HFF-Myc (cell line): ENCODE data around the gene HMGB2.

ENCODE experiments used
- DNase-seq: peaks from one replicate; pipeline ENCODE4 v3.0.0-alpha.2; 2011; ENCODE audit warnings: low read depth; ENCODE audit errors: extremely low read depth
- H3K4me3 ChIP-seq: replicated peaks from 2 replicates; pipeline ENCODE4 v1.5.1; 2011; ENCODE audit warnings: low read depth, mild to moderate bottlenecking, control low read depth, low read length
- CTCF ChIP-seq: IDR thresholded peaks from 2 replicates; pipeline ENCODE4 v1.5.1; 2012; ENCODE audit warnings: mild to moderate bottlenecking, low read depth, low read length, control low read depth; ENCODE audit errors: missing control alignments

HMGB2 gene

DNA sequence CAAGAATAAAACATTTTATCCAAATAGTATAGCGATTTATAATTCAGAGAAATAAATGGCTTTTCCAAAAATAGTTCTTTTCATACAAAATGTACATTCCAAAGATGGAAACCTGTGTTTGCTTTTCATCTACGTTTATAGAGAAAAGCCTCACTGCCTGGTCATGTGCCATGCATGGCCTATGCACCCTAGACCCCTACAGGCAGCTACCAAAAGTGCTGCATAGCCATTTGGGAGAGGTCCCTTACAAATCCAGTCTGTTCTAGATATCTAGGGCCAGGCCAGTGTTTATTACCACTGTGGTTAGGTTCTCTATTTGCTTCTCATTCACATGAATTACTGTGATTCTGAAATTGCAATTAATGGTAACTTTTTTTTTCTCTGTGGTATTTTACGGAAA is 17.2 kb downstream of the HMGB2 start:
- H3K4me3 ChIP-seq, result no peak overlapping the region
- peak; percentile 32 for TF ChIP-seq CTCF
- DNase-seq, result no peak

GRCh38 chr4:173316060-173316459 is 18.1 kb downstream of the HMGB2 start:
- no peak for DNase-seq
- H3K4me3 ChIP-seq, result no peak overlapping the region
- TF ChIP-seq CTCF, result no peak

GRCh38 chr4:173314715-173315114 is 19.4 kb downstream of the HMGB2 start:
- no peak for DNase-seq
- no peak for TF ChIP-seq CTCF
- no peak overlapping the region for H3K4me3 ChIP-seq

DNA sequence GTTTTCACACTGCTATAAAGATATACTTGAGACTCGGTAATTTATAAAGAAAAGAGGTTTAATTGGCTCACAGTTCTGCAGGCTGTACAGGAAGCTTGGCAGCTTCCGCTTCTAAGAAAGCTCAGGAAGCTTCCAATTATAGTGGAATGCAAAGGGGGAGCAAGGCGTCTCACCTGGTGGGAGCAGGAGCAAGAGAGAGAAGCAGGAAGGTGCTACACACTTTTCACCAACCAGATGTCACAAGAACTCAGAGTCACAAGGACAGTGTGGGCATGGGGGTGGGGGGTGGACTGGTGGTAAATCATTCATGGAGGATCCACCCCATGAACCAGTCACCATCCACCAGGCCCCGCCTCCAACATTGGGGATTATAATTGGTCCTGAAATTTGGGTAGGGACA is 22.8 kb downstream of the HMGB2 start:
- no peak overlapping the region for H3K4me3 ChIP-seq
- no peak for TF ChIP-seq CTCF
- DNase-seq, result no peak

DNA sequence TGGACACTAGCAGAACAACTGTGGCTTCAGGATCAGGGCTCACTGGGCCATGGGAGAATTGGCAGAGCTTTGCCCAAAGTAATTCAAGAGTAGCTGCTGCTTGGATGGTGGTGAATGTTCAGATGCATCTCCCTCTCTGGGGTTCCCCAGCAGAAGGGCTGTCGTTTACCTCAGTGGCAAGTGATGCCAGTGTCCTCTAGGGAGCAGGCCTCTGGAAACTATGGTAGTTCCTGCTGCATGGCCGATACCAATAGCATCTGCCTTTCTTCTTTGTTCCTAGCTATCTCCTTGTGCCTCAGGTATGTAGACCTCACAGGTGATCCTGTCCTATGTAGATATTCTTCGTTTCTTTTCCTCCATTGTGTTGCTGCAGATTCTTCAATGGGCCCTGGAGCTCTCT is 26.4 kb downstream of the HMGB2 start:
- H3K4me3 ChIP-seq, result no peak overlapping the region
- TF ChIP-seq CTCF, result no peak
- DNase-seq, result no peak

GRCh38 chr4:173301518-173302201 is 32.5 kb downstream of the HMGB2 start:
- peak; percentile 29 for DNase-seq
- no peak overlapping the region for H3K4me3 ChIP-seq
- peak; percentile 59 for TF ChIP-seq CTCF

- no peak overlapping the region for H3K4me3 ChIP-seq
- TF ChIP-seq CTCF, result no peak
Measured at GRCh38 chr4:173294444-173294843, 39.7 kb downstream of the HMGB2 start.

More at GRCh38 chr4:173294444-173294843, 39.7 kb downstream of the HMGB2 start:
- no peak for DNase-seq
